ENCODE data around the gene ITGA7.
A peak's percentile ranks its signal among the peaks of the same experiment; 100 is the strongest.

The ITGA7 gene

GRCh38 chr12:55718624-55719275 is 11.0 kb upstream of the ITGA7 start:
- DNase-seq (ENCODE audit: low read depth in 2 of 2), result no peak

- DNase-seq (ENCODE audit: low read depth in 2 of 2), result no peak
These were observed 10.3 kb upstream of the ITGA7 start for GRCh38 chr12:55718015-55718414.

GRCh38 chr12:55717011-55718007 is 9.6 kb upstream of the ITGA7 start:
- no peak for DNase-seq (ENCODE audit: low read depth in 2 of 2)

- no peak for DNase-seq (ENCODE audit: low read depth in 2 of 2)
These were observed 8.9 kb upstream of the ITGA7 start for GRCh38 chr12:55716582-55716957.

GRCh38 chr12:55715833-55716581 is 8.3 kb upstream of the ITGA7 start, which contains the start of gene BLOC1S1:
Gene BLOC1S1 (plus strand): TSS chr12:55716046. CDS start chr12:55716052, 6 bp downstream.
- DNase-seq (ENCODE audit: low read depth in 2 of 2), result peak; percentile 76 to 91

GRCh38 chr12:55715169-55715764 is 7.6 kb upstream of the ITGA7 start:
- no peak for DNase-seq (ENCODE audit: low read depth in 2 of 2)

GRCh38 chr12:55713721-55714120 is 6.0 kb upstream of the ITGA7 start:
- DNase-seq (ENCODE audit: low read depth in 2 of 2), result no peak

GRCh38 chr12:55712700-55713415 is 5.2 kb upstream of the ITGA7 start:
- no peak for DNase-seq (ENCODE audit: low read depth in 2 of 2)

GRCh38 chr12:55711786-55712553 is 4.3 kb upstream of the ITGA7 start:
- no peak for DNase-seq (ENCODE audit: low read depth in 2 of 2)

- no peak for DNase-seq (ENCODE audit: low read depth in 2 of 2)
These were observed 1.1 kb upstream of the ITGA7 start for GRCh38 chr12:55708695-55709233.

- no peak for DNase-seq (ENCODE audit: low read depth in 2 of 2)
These were observed 459 bp downstream of the ITGA7 start for GRCh38 chr12:55707219-55707671.

- DNase-seq (ENCODE audit: low read depth in 2 of 2), result no peak
These were observed 1.0 kb downstream of the ITGA7 start for GRCh38 chr12:55706568-55707218.

- no peak for DNase-seq (ENCODE audit: low read depth in 2 of 2)
These were observed 1.8 kb downstream of the ITGA7 start for GRCh38 chr12:55705782-55706402.

- DNase-seq (ENCODE audit: low read depth in 2 of 2), result no peak
These were observed 2.6 kb downstream of the ITGA7 start for GRCh38 chr12:55704824-55705718.

GRCh38 chr12:55703901-55704761 is 3.6 kb downstream of the ITGA7 start:
- DNase-seq (ENCODE audit: low read depth in 2 of 2), result no peak

- DNase-seq (ENCODE audit: low read depth in 2 of 2), result no peak
These were observed 4.4 kb downstream of the ITGA7 start for GRCh38 chr12:55703288-55703687.

- DNase-seq (ENCODE audit: low read depth in 2 of 2), result no peak
These were observed 4.8 kb downstream of the ITGA7 start for GRCh38 chr12:55702861-55703260.
